M059J (cell line): ENCODE data around the gene LDLRAD4. TPM values are rescaled to one million over a fixed set of nuclear protein-coding genes. Genes with fewer than 3 reads are reported as not detected.

Source experiments
- DNase-seq: peaks from one replicate; pipeline ENCODE4 v3.0.0-alpha.2; 2012; ENCODE audit warnings: low read depth
- total RNA-seq: library from RNA; depleted of rRNA; stranded (reverse); fragments of >200 nt; shearing (Covaris generic); gene quantifications from 2 replicates; pipeline ENCODE4 v1.2.3, GENCODE V29; 2014

The LDLRAD4 gene
- total RNA-seq, 1 experiment from 2014 or later, result 1.9 TPM

DNA sequence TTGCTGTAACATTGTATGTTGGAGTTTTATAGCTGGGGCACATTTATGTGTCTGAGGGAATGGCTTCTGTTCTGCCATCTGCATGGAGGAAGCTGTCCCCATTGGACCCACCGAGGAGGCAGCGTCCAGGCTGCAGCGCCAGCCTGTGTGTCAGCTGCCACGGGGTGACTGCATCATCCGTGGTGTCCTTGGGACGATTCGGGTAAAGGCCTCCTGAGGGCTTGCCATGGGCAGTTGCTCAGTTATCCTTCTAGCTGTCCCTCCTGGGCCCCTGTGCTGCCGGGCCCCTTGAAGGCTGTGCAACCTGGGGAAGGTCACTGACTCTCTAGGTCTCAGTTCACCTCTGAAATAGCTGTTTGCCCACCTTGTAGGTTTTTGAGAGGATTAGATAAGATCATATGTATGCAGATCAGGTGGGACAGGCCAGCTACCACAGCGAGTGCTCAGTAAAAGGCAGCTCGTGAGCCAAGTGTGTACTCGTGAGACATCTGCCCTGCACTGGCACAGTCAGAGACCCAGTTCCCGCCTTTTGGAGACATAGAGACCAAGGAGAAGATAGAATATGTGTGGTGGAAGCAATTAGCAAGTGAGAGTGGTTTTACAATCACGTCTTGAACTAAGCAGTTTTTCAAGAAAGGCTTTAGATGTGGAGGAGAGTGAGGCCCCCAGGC lies 10.6 kb downstream of the LDLRAD4 start:
- DNase-seq, result no peak

GRCh38 chr18:13231151-13231550 lies 12.6 kb downstream of the LDLRAD4 start:
- DNase-seq, result no peak

GRCh38 chr18:13232086-13232917 lies 13.7 kb downstream of the LDLRAD4 start:
- DNase-seq, result no peak

DNA sequence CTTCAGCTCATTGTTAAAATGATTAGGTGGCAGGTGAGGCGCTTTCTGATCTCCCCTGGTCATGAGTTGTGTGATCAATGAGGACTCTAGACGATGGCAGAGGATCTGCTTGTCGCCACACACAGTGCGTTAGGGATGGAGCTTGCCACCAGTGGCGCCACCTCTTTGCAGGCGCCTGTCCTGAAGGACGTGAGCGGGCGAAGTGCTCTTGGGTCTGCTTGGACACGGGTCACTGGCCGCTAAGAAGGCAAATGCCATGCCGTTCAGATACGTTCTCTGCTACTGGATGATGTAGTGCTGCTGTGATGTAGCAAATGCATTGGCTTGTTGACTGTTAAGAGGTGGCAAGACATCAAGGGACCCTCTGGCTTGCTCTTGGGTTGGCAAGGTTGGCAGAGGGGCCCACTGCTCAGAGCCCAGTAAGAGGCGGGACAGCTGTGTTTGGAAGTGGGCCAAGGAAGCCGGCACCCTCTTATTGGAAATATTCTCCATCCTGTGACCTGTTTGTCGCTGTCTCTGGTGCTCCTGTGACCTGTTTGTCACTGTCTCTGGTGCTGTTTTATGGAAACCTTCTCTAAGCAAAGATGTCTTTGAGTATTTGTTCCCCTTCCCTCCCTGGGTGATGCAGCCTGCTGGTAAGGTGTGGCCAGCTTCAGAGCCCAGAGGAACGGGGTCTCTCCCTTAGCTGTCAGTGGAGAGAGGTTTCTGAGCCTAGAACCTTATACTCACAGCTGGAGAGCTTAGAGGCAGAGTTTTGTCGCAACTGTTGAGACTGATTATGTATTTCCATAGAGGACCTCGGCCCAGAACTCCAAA lies 14.6 kb downstream of the LDLRAD4 start:
- DNase-seq, result no peak

GRCh38 chr18:13233787-13234783 lies 15.5 kb downstream of the LDLRAD4 start:
- no peak for DNase-seq

DNA sequence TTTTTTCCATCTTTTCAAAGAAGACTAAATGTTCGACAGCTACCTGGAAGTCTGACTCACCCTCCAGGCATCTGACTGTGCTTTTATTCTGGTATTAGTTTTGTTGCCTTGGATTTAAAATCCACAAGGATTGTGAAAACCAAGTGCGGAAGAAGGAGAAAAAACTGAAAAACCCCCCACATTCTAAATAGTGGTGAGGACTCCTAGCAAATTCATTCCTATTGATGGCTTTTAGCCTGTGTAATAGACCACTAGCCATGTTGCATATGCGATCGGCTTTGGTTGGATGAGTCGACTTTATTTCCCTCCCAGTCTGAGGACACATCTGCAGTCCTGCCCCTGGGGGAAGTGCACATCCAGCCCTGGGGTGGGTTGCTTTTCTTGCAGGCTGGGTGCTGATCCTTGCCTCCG lies 16.9 kb downstream of the LDLRAD4 start:
- DNase-seq, result peak; percentile 67

GRCh38 chr18:13235981-13236380 lies 17.4 kb downstream of the LDLRAD4 start:
- no peak for DNase-seq

DNA sequence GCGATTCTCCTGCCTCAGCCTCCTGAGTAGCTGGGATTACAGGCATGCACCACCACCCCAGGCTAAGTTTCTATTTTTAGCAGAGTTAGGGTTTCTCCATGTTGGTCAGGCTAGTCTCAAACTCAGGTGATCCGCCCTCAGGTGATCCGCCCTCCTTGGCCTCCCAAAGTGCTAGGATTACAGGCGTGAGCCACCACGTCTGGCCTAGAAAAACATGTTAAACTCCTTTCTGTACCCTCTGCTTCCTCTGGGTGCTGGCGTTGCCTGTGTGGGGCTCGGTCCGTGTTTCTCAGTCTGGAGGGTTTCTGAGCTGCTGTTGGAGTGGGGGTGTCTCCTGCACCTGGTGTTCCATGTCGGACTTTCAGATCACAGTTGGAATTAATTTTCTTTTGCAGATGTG lies 17.9 kb downstream of the LDLRAD4 start:
- no peak for DNase-seq

DNA sequence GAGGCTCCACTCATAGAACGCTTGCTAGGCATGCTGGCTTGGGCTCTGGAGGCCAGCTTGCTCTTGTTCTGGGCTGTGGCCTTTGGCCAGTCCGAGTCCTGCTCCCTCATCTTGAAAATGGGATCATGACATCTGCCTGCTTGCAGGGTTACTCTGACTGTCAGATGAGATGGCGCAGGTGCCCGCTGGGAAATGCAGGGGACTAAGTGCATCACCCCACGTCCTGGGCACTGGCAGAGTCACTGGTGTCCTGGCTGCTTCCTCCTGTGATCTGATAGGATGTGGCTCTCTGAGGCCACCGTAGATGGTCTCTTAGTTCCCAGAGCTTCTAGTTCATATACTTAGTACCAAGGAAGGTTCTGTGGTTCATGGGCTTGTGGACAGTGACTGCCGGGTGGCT lies 18.5 kb downstream of the LDLRAD4 start:
- no peak for DNase-seq

- no peak for DNase-seq
Measured at GRCh38 chr18:13237641-13238040, 19.1 kb downstream of the LDLRAD4 start.

DNA sequence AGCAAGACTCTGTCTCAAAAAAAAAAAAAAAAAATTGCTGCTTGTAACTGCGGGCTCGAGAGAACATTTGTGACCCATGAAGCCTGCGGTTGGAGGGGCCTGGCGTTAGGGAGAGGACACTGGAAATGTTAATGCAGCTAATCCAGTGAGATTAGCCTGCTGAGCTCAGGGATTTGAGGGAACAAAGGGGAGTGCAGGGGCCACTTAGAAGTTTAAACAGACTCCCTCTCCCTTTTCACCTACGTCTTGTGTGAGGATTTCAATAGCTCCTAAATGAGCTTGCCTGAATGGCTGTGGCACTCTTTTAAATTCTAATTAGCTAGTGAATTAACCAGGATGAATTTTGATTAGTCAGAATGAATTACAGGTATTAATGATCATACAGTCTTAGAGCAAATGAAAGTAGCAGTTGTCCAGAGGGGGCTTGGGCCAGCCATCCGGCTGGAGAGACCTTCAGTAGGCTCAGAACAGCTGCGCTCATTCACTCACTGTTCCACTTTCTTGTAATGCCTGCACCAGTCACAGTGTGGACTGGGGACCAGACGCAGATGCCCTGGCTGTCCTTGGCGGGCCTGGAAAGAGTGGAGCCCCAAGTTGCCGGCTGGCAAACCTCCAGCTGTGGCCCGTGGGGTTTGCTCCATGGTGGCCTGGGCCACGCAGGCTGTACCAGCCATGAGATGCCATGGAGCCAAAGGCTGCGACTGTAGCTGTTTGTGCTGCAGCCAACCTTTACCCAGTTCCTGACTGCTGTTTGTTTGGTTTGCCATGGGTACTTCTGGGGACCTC lies 20.8 kb downstream of the LDLRAD4 start:
- DNase-seq, result no peak

DNA sequence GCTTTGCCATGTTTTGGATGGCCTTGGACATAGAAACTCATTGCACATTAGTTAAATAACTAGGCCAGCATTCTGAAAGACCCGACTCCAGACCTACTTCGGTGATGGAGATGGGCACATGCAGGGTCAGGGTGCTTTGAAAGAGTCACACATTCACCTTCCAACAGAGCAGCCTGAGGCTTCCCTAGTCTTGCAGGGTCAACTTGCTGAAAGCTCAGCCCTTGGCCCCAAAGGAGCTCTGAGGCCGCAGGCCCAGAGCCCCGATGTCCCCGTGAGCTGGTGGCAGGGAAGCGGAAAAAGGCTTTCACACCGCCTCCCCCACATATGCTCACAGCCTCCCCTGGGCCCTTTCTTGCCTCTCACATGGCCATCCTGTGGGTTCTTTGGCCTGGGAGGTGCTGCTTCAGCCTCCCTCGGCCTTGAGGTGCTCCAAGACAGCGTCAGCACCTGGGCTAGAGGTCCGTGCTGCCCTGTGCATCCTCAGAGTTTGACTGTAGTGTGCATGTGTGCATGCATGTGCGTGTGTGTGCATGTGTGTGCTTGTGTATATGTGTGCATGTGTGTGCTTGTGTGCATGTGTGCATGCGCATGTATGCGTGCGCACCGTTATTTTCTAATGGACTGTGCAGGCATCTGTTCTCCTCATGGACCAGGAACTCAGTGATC lies 21.6 kb downstream of the LDLRAD4 start:
- DNase-seq, result no peak

- DNase-seq, result no peak
Measured at GRCh38 chr18:13241083-13241892, 22.7 kb downstream of the LDLRAD4 start.

- DNase-seq, result no peak
Measured at GRCh38 chr18:13241893-13242175, 23.3 kb downstream of the LDLRAD4 start.

DNA sequence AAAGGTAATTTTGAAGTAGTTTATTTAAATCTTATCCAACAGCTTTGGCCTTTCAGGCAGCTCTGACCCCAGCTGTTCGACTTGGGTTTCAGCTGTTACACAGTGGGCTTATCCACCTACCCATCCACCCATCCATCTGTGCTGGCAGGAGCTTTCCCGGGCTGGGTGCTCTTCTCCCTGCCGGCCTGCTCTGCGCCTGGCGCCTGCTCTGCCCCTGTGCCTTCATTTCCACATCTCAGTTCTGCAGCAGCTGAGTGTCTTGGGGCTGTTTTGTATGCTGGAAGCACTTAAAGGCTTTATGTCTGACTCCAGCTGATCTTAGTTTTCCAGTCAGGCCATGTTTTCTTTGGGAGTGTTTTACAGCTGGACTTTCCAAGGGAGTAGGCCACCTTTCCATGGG lies 24.2 kb downstream of the LDLRAD4 start:
- no peak for DNase-seq

DNA sequence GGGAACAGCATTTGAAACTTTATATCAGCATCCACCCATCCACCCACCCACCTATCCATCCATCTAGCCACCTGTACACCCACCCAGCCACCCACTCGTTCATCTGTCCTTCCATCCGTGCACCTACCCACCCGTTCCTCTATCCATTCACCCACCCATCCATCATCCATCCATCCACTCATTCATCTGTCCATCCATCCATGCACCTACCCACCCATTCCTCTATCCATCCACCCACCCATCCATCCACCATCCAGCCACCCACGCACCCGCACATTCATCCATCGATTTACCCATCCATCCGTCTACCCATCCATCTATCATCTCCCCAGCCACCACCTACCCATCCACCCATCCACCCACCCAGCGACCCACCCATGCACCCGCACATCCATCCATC lies 24.8 kb downstream of the LDLRAD4 start:
- no peak for DNase-seq

DNA sequence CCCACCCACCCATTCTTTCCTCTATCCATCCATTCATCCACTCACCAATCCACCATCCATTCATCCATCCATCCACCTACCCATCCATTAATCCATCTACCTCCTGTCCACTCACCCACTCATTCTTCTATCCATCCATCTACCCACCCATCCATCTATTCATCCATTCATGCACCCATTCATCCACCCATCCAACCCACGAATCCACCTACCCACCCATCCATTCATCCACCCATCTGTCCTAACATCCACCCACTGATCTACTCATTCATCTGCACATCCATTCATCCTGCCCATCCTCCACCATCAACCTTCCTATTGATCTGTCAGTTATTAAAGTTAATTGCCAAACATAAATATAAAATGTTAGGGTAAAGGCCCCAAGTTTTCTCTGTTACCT lies 25.6 kb downstream of the LDLRAD4 start:
- no peak for DNase-seq

DNA sequence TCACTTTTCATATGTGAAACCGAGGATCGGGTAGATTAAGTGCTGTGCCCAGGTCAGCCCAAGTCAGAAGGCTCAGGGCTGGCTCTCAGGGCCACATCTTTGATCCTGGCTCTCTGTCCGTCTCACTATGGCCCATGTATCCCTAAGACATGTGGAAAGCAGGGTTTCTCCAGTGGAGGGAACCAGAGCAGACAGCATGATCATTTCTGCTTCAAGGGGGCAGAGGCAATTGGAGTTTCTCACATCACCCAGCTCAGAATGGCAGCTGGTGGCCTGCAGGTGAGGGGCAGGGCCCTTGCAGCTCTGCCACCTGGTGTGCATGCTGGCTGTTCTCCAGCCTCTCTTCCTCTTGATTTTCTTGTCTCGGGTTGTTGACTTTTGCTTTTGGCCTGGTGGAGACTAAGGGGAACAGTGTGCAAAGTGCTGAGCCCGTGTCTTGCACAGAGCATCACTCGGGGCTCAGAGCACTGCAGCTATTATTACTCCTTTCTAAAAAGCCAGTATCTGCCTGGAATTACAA lies 27.0 kb downstream of the LDLRAD4 start:
- no peak for DNase-seq

DNA sequence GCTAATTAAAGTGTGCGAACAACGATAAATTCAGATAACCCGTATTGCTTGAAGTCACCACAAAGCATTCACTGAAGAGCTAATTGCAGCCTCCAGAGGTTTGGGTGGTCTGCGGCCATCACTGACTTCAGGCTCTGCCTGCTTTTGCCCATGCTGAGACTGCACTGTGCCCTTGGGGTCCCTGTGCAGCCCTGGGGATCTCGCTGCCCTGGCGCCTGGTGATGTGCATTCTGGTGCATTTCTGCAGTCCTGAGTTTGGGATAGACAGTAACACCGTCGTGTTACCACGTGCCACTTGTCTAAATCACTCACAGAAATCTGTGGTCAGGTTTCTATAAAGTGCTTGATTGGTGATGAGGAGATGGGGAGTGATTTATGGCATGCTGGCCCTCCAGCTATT lies 27.6 kb downstream of the LDLRAD4 start:
- no peak for DNase-seq
